T-helper 2 cell treated with Interferon-gamma antibody and Interleukin-4, amounts not matched to agents 100 ng/mL and 5 ng/mL, for 36 hours (primary cell): ENCODE results near the gene SFRP2. TPM values are rescaled to one million over a fixed set of nuclear protein-coding genes. Genes with fewer than 3 reads are reported as not detected.

Experiments used
- total RNA-seq: library from RNA; stranded (reverse); gene quantifications from 2 replicates; pipeline ENCODE4 v1.2.3, GENCODE V29; 2022

Gene SFRP2
- total RNA-seq, 1 donor from 2014 or later, result not detected

Other genes with a start within 250 kb of the SFRP2 start
- gene TLR2, start 104.8 kb downstream of the SFRP2 start, total RNA-seq, result 3.9 and 4.5 TPM in 2 replicates
- not detected in 2 replicates for gene RNF175, start 29.1 kb downstream of the SFRP2 start, total RNA-seq